MM.1S (cell line): ENCODE measurements around the gene TSHZ3.

ENCODE experiments used
- EZH2 ChIP-seq: fragments of 300-600 bp; sonication (generic); optimal IDR thresholded peaks from 2 replicates; pipeline ENCODE3; 2017; ENCODE audit warnings: low read depth, mild to moderate bottlenecking, antibody characterized with exemption, low read length, mixed read lengths
- TF ChIP-seq, protein P1 (sequence below): fragments of 300-600 bp; sonication (generic); IDR thresholded peaks from 2 replicates; pipeline ENCODE4 v1.5.1; 2016; ENCODE audit warnings: antibody characterized with exemption, low read length, mixed read lengths

DNA sequence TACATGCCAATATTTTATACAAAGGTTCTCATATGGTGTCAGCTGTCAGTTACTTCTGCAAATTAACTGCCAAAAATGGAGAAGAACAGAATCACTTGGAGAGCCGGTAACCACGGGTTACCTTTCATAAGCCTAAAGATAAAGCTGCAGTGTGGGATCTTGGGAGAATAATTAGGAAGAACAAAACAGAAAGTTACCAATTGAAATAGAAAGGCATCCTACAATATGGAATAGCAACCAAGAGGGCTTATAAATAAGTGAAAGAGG is 74.2 kb downstream of the TSHZ3 start:
- TF ChIP-seq, protein P1, sequence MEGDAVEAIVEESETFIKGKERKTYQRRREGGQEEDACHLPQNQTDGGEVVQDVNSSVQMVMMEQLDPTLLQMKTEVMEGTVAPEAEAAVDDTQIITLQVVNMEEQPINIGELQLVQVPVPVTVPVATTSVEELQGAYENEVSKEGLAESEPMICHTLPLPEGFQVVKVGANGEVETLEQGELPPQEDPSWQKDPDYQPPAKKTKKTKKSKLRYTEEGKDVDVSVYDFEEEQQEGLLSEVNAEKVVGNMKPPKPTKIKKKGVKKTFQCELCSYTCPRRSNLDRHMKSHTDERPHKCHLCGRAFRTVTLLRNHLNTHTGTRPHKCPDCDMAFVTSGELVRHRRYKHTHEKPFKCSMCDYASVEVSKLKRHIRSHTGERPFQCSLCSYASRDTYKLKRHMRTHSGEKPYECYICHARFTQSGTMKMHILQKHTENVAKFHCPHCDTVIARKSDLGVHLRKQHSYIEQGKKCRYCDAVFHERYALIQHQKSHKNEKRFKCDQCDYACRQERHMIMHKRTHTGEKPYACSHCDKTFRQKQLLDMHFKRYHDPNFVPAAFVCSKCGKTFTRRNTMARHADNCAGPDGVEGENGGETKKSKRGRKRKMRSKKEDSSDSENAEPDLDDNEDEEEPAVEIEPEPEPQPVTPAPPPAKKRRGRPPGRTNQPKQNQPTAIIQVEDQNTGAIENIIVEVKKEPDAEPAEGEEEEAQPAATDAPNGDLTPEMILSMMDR: no peak
- TF ChIP-seq EZH2: no peak
